Transverse colon (tissue), 3 donors: ENCODE results near the gene METTL1.

Experiments
- EP300 ChIP-seq: sonication (generic); formaldehyde crosslinking; IDR thresholded peaks from one replicate; pipeline ENCODE4 v1.6.1; 2017; ENCODE audit warnings: antibody characterized with exemption, low read depth
- POLR2A ChIP-seq: fragments of 450-650 bp; IDR thresholded peaks from one replicate; pipeline ENCODE4 v1.6.1; 2016; ENCODE audit warnings: antibody characterized with exemption, mild to moderate bottlenecking, moderate library complexity
- TF ChIP-seq, protein P1 (sequence below), 5 experiments: fragments of 200-600 bp in 3 of 5; fragments of 450-650 bp in 2 of 5; sonication (generic) in 3 of 5; IDR thresholded peaks; 1 replicate in 2 of 5; 2 replicates in 3 of 5; pipeline ENCODE4 v1.5.1; 2016 to 2017; ENCODE audit warnings: antibody characterized with exemption in 5 of 5, inconsistent platforms in 3 of 5, mild to moderate bottlenecking in 2 of 5, moderate library complexity in 1 of 5

DNA sequence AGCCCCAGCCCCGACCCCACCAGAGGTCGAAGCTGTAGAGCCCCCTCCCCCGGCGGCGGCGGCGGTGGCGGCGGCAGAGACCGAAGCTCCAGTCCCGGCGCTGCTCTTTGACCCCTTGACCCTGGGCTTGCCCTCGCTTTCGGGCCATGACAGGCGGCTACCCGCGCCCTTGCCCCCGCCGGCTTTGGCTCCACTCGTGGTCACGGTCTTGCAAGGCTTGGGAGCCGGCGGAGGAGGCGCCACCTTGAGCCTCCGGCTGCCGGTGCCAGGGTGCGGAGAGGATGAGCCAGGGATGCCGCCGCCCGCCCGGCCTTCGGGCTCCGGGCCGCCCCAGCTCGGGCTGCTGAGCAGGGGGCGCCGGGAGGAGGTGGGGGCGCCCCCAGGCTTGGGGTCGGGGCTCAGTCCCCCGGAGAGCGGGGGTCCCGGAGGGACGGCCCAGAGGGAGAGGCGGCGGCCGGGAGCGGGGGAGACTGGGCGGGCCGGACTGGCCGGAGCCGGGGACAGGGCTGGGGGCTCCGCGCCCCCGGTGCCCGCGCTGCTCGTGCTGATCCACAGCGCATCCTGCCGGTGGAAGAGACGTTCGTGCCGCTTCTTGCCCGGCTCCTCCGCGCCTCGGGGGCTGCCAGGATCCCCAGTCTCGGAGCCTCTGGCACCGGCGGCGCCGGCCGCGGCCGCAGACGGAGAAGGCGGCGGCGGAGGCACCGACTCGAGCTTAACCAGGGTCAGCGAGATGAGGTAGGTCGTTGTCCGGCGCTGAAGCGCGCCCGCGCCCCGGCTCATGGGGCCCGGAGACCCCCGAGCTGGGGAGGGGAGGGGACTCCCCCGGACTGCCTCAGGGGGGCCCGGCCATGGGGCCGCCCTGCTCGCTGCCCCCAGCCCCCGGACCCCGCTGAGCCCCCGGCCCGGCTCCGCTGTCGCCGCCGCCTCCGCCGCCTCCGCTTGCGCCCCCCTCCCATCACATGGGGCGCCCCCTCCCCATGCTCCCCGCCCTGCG, 34.1 kb downstream of the METTL1 start:
- TF ChIP-seq, protein P1, sequence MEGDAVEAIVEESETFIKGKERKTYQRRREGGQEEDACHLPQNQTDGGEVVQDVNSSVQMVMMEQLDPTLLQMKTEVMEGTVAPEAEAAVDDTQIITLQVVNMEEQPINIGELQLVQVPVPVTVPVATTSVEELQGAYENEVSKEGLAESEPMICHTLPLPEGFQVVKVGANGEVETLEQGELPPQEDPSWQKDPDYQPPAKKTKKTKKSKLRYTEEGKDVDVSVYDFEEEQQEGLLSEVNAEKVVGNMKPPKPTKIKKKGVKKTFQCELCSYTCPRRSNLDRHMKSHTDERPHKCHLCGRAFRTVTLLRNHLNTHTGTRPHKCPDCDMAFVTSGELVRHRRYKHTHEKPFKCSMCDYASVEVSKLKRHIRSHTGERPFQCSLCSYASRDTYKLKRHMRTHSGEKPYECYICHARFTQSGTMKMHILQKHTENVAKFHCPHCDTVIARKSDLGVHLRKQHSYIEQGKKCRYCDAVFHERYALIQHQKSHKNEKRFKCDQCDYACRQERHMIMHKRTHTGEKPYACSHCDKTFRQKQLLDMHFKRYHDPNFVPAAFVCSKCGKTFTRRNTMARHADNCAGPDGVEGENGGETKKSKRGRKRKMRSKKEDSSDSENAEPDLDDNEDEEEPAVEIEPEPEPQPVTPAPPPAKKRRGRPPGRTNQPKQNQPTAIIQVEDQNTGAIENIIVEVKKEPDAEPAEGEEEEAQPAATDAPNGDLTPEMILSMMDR (IDR thresholded peaks at IDR 0.05): peak in 1 of 5 experiments; percentile 12
- no peak for TF ChIP-seq POLR2A
- no peak for TF ChIP-seq EP300
